ENCODE results near the gene GULP1. TPM values are rescaled to one million over a fixed set of nuclear protein-coding genes. Genes with fewer than 3 reads are reported as not detected.
A peak's percentile ranks its signal among the peaks of the same experiment; 100 is the strongest.

The GULP1 gene
- total RNA-seq, 1 experiment from 2014 or later = 76.0 TPM

- H3K27me3 ChIP-seq (ENCODE audit: insufficient read depth, low read length) = no peaks in the 10 kb centered on the region
- intact Hi-C loops (cut with micrococcal nuclease) = no loop called here
- ChIA-PET POLR2A (no interaction called here), CTCF (no interaction called here), RAD21 (ENCODE audit: low non-redundant PET in 1 of 2, low total read pairs in 2 of 2, uncharacterized antibody in 2 of 2, unreplicated experiment in 2 of 2) (no interaction called here)
- H3K9me3 ChIP-seq (ENCODE audit: control insufficient read depth in 1 of 2, insufficient read depth in 1 of 2, low read depth in 1 of 2, low read length in 2 of 2) = no peaks in the 10 kb centered on the region; a peak in 1 of 4 replicates
- no peak overlapping the region for H3K9ac ChIP-seq (ENCODE audit: low read length)
- no peak for DNase-seq (ENCODE audit: low read depth, low spot score)
- peak overlapping the region; percentile 32 for H2AFZ ChIP-seq (ENCODE audit: low read depth, low read length, poor library complexity, severe bottlenecking)
- H3K79me2 ChIP-seq (ENCODE audit: insufficient read depth, low read length) = no peaks in the 10 kb centered on the region
- no peak overlapping the region for H3K4me2 ChIP-seq (ENCODE audit: low read length)
- no TSS peak for BruUV-seq (replicated peaks)
- no peak for ATAC-seq
- H3K4me3 ChIP-seq (replicated peaks in 1 of 2; ENCODE audit: low read depth in 1 of 2, low read length in 2 of 2) = no peak overlapping the region
- TF ChIP-seq FOSL1 (IDR thresholded peaks at IDR 0.05; ENCODE audit: low read depth) (no peak), JUND (IDR thresholded peaks at IDR 0.05) (no peak), RAD21 (IDR thresholded peaks at IDR 0.05; ENCODE audit: low read depth) (no peak), YY1 (IDR thresholded peaks at IDR 0.05; ENCODE audit: extremely low read depth, insufficient replicate concordance, low read depth, low read length) (no peak), MAX (IDR thresholded peaks at IDR 0.05) (no peak), ZBTB33 (IDR thresholded peaks at IDR 0.05; ENCODE audit: extremely low read depth, insufficient replicate concordance, low read length) (no peak), POLR2A (IDR thresholded peaks at IDR 0.05; ENCODE audit: borderline replicate concordance, extremely low read depth, insufficient read depth, insufficient read length) (no peak), SP1 (IDR thresholded peaks at IDR 0.05; ENCODE audit: low read depth) (no peak), EGR1 (IDR thresholded peaks at IDR 0.05; ENCODE audit: low read depth) (no peak), REST (IDR thresholded peaks at IDR 0.05; ENCODE audit: low read depth) (no peak), ZFX (IDR thresholded peaks at IDR 0.05) (no peak), CTCF (IDR thresholded peaks at IDR 0.05 in 2 of 3, conservative IDR thresholded peaks at IDR 0.05 in 1 of 3; ENCODE audit: borderline replicate concordance in 1 of 3, insufficient read depth in 1 of 3, low read depth in 2 of 3, low read length in 2 of 3) (no peak), TCF7L2 (IDR thresholded peaks at IDR 0.05; ENCODE audit: borderline replicate concordance, extremely low read depth, insufficient read depth, insufficient read length) (no peak), POLR2AphosphoS5 (IDR thresholded peaks at IDR 0.05; ENCODE audit: low read depth, low read length) (no peak), EZH2phosphoT487 (IDR thresholded peaks at IDR 0.05; ENCODE audit: borderline replicate concordance) (no peak), ELF1 (IDR thresholded peaks at IDR 0.05; ENCODE audit: borderline replicate concordance, low read depth) (no peak), CBX3 (IDR thresholded peaks at IDR 0.05; ENCODE audit: low read depth) (no peak), CEBPB (IDR thresholded peaks at IDR 0.05; ENCODE audit: low read depth) (no peak), SRF (IDR thresholded peaks at IDR 0.05; ENCODE audit: low read depth) (no peak), ATF3 (IDR thresholded peaks at IDR 0.05) (no peak)
- no peaks in the 10 kb centered on the region for H4K20me1 ChIP-seq (ENCODE audit: insufficient read depth)
- H3K36me3 ChIP-seq (ENCODE audit: control insufficient read depth in 1 of 2, insufficient read depth in 2 of 2, low read length in 2 of 2) = no peaks in the 10 kb centered on the region
- H3K27ac ChIP-seq (ENCODE audit: low read depth, low read length) = no peak overlapping the region
- no peaks in the 10 kb centered on the region for H3K4me1 ChIP-seq (ENCODE audit: control insufficient read depth in 1 of 2, insufficient read depth in 2 of 2, low read length in 2 of 2)
- no peaks in the 10 kb centered on the region for H3K9me2 ChIP-seq (ENCODE audit: insufficient read depth)
Observed at GRCh38 chr2:188256420-188256819, 35.3 kb upstream of the GULP1 start.
